Caco-2 (cell line): ENCODE measurements around the gene SLC4A9. TPM values are rescaled to one million over a fixed set of nuclear protein-coding genes. Genes with fewer than 3 reads are reported as not detected.

ENCODE experiments used
- BruUV-seq: library from RNA; stranded (reverse); fragments of 400-500 nt; replicated peaks from 2 replicates; lab custom pipeline; 2021; lab: Mats Ljungman, UMichigan
- CTCF ChIA-PET: fragments of 300-600 bp; sonication (Branson Sonifier 250); formaldehyde crosslinking; loops from one replicate; lab custom pipeline; 2022; ENCODE audit warnings: antibody characterized with exemption; lab: Charles Lee
- POLR2A ChIA-PET: fragments of 300-600 bp; sonication (Branson Sonifier 250); formaldehyde crosslinking; loops from one replicate; lab custom pipeline; 2022; ENCODE audit warnings: antibody characterized with exemption; lab: Charles Lee
- DNase-seq, 2 experiments: peaks; one replicate each; pipeline versions ENCODE4 v3.0.0 to v3.0.0-alpha.2; 2020 to 2022
- H3K27me3 ChIP-seq: replicated peaks from 2 replicates; pipeline ENCODE4 v1.6.0; 2011; ENCODE audit warnings: low read length; ENCODE audit not compliant: control insufficient read depth, insufficient read depth
- H3K36me3 ChIP-seq: 2 replicates; pipeline ENCODE4 v1.5.1; 2011; ENCODE audit warnings: low read length; ENCODE audit not compliant: control insufficient read depth, insufficient read depth
- H3K4me1 ChIP-seq: fragments of 250-450 bp; sonication (Bioruptor Pico); 2 replicates; pipeline ENCODE4 v1.5.1; 2020; ENCODE audit warnings: mild to moderate bottlenecking
- H3K4me3 ChIP-seq: 2 replicates; pipeline ENCODE4 v1.5.1; 2011; ENCODE audit warnings: low read depth, mild to moderate bottlenecking, control low read depth, low read length
- H3K9me3 ChIP-seq: fragments of 250-450 bp; sonication (Bioruptor Pico); 2 replicates; pipeline ENCODE4 v1.5.1; 2020; ENCODE audit warnings: mild to moderate bottlenecking, moderate library complexity
- H3K27ac Mint-ChIP-seq: one replicate; pipeline ENCODE4 v1.8.0; 2022; ENCODE audit warnings: mixed read lengths; ENCODE audit not compliant: unreplicated experiment
- H3K27me3 Mint-ChIP-seq: one replicate; pipeline ENCODE4 v1.8.0; 2022; ENCODE audit warnings: mixed read lengths; ENCODE audit not compliant: insufficient read depth, unreplicated experiment
- H3K36me3 Mint-ChIP-seq: one replicate; pipeline ENCODE4 v1.8.0; 2022; ENCODE audit warnings: mild to moderate bottlenecking, mixed read lengths; ENCODE audit not compliant: insufficient read depth, unreplicated experiment
- H3K4me1 Mint-ChIP-seq: one replicate; pipeline ENCODE4 v1.8.0; 2022; ENCODE audit warnings: low read depth, mixed read lengths; ENCODE audit not compliant: unreplicated experiment
- H3K4me3 Mint-ChIP-seq: one replicate; pipeline ENCODE4 v1.8.0; 2022; ENCODE audit warnings: mild to moderate bottlenecking, moderate library complexity, mixed read lengths; ENCODE audit not compliant: unreplicated experiment
- H3K9me3 Mint-ChIP-seq: one replicate; pipeline ENCODE4 v1.8.0; 2022; ENCODE audit warnings: mixed read lengths; ENCODE audit not compliant: unreplicated experiment
- CTCF ChIP-seq, 2 experiments: fragments of 200-600 bp in 1 of 2; IDR thresholded peaks; 1 replicate in 1 of 2; 2 replicates in 1 of 2; pipeline versions ENCODE4 v1.5.1 to v1.8.0; 2011 to 2022; ENCODE audit warnings: antibody characterized with exemption in 1 of 2, control low read depth in 1 of 2, inconsistent platforms in 1 of 2, low read depth in 1 of 2, low read length in 1 of 2, mild to moderate bottlenecking in 1 of 2, moderate library complexity in 1 of 2; ENCODE audit not compliant: insufficient read depth in 1 of 2, severe bottlenecking in 1 of 2, unreplicated experiment in 1 of 2
- intact Hi-C: fragments of 100-400 bp; cut with micrococcal nuclease; formaldehyde crosslinking; loops from one replicate; pipeline ENCODE4 v1.10.0; 2022; ENCODE audit not compliant: unreplicated experiment
- total RNA-seq: library from RNA; stranded (reverse); gene quantifications from 2 replicates; pipeline ENCODE4 v1.2.3, GENCODE V29; 2022

Gene SLC4A9
- total RNA-seq, 1 experiment from 2014 or later, result 0.11 TPM

- Histone ChIP-seq H3K9me3 (no peaks in the 10 kb centered on the region), H3K27me3 (no peaks in the 10 kb centered on the region), H3K4me1 (no peaks in the 10 kb centered on the region), H3K4me3 (no peak overlapping the region), H3K36me3 (no peaks in the 10 kb centered on the region)
- BruUV-seq, result no TSS peak
- Mint-ChIP-seq H3K27ac (no peak overlapping the region), H3K36me3 (no peaks in the 10 kb centered on the region), H3K4me1 (no peaks in the 10 kb centered on the region), H3K4me3 (no peak overlapping the region), H3K9me3 (no peaks in the 10 kb centered on the region), H3K27me3 (no peaks in the 10 kb centered on the region)
- no peak for DNase-seq
- intact Hi-C loops, result no loop called here
- TF ChIP-seq CTCF (IDR thresholded peaks at IDR 0.05; ENCODE audit: insufficient read depth in 1 of 2, low read depth in 1 of 2, low read length in 1 of 2, severe bottlenecking in 1 of 2, unreplicated experiment in 1 of 2), result no peak
- POLR2A ChIA-PET, result no interaction called here
- CTCF ChIA-PET, result no interaction called here
These were observed 22.9 kb downstream of the SLC4A9 start for GRCh38 chr5:140382866-140383265.

GRCh38 chr5:140383300-140383699 lies 23.3 kb downstream of the SLC4A9 start:
- intact Hi-C loops, result no loop called here
- ChIA-PET CTCF (no interaction called here), POLR2A (no interaction called here)
- no peak for TF ChIP-seq CTCF (IDR thresholded peaks at IDR 0.05; ENCODE audit: insufficient read depth in 1 of 2, low read depth in 1 of 2, low read length in 1 of 2, severe bottlenecking in 1 of 2, unreplicated experiment in 1 of 2)
- no peaks in the 10 kb centered on the region for H3K27me3 Mint-ChIP-seq
- no peaks in the 10 kb centered on the region for H3K4me1 Mint-ChIP-seq
- H3K27me3 ChIP-seq, result no peaks in the 10 kb centered on the region
- H3K36me3 ChIP-seq, result no peaks in the 10 kb centered on the region
- H3K9me3 Mint-ChIP-seq, result no peaks in the 10 kb centered on the region
- H3K4me3 Mint-ChIP-seq, result no peak overlapping the region
- no peak overlapping the region for H3K27ac Mint-ChIP-seq
- H3K36me3 Mint-ChIP-seq, result no peaks in the 10 kb centered on the region
- BruUV-seq, result no TSS peak
- no peaks in the 10 kb centered on the region for H3K4me1 ChIP-seq
- no peak for DNase-seq
- no peaks in the 10 kb centered on the region for H3K9me3 ChIP-seq
- no peak overlapping the region for H3K4me3 ChIP-seq

GRCh38 chr5:140388052-140388451 lies 28.1 kb downstream of the SLC4A9 start:
- ChIA-PET CTCF (interaction anchor here (0.8 to 1.0 kb wide), 2 partner anchors 14 to 15 kb away, joined by 3 read pairs; partner anchors contain the start of gene ANKHD1), POLR2A (no interaction called here)
- Histone ChIP-seq H3K4me1 (no peaks in the 10 kb centered on the region), H3K4me3 (no peak overlapping the region), H3K27me3 (no peaks in the 10 kb centered on the region), H3K9me3 (no peaks in the 10 kb centered on the region), H3K36me3 (no peaks in the 10 kb centered on the region)
- intact Hi-C loops, result no loop called here
- Mint-ChIP-seq H3K4me3 (no peak overlapping the region), H3K9me3 (no peaks in the 10 kb centered on the region), H3K36me3 (no peaks in the 10 kb centered on the region), H3K4me1 (no peaks in the 10 kb centered on the region), H3K27ac (no peak overlapping the region), H3K27me3 (no peaks in the 10 kb centered on the region)
- DNase-seq, result no peak
- TF ChIP-seq CTCF (IDR thresholded peaks at IDR 0.05; ENCODE audit: insufficient read depth in 1 of 2, low read depth in 1 of 2, low read length in 1 of 2, severe bottlenecking in 1 of 2, unreplicated experiment in 1 of 2), result no peak
- BruUV-seq, result no TSS peak
